ENCODE measurements around the gene TMEM217. TPM values are rescaled to one million over a fixed set of nuclear protein-coding genes. Genes with fewer than 3 reads are reported as not detected.
"Not testable (repeated sequence)": the region's sequence is repeated elsewhere in the genome, so short reads cannot be mapped to it uniquely, and the experiment has no call there.

TMEM217 gene
- total RNA-seq, 1 donor from 2014 or later: 2.7 TPM

- no peak for TF ChIP-seq CTCF (IDR thresholded peaks at IDR 0.05; ENCODE audit: unreplicated experiment)
- no peak overlapping the region for H3K4me3 Mint-ChIP-seq
- peaks cover 9% of the 10 kb centered on the region for H3K9me3 Mint-ChIP-seq
- H3K36me3 Mint-ChIP-seq: no peaks in the 10 kb centered on the region
- no peak for DNase-seq (ENCODE audit: low spot score in 2 of 2, unreplicated experiment in 2 of 2)
- H3K27ac Mint-ChIP-seq: no peak overlapping the region
- H3K27me3 Mint-ChIP-seq (ENCODE audit: low read depth): peaks cover 2% of the 10 kb centered on the region
- H3K4me1 Mint-ChIP-seq: peaks cover 4% of the 10 kb centered on the region
These were observed 70.5 kb downstream of the TMEM217 start for GRCh38 chr6:37187321-37188022.

GRCh38 chr6:37185949-37186720 is 71.8 kb downstream of the TMEM217 start:
- H3K27ac Mint-ChIP-seq; H3K4me3 Mint-ChIP-seq; H3K4me1 Mint-ChIP-seq; DNase-seq (ENCODE audit: low spot score in 2 of 2, unreplicated experiment in 2 of 2); H3K27me3 Mint-ChIP-seq (ENCODE audit: low read depth); H3K36me3 Mint-ChIP-seq; H3K9me3 Mint-ChIP-seq: not testable (repeated sequence)

- H3K27ac Mint-ChIP-seq: no peak overlapping the region
- TF ChIP-seq CTCF (IDR thresholded peaks at IDR 0.05; ENCODE audit: unreplicated experiment): no peak
- peaks cover 2% of the 10 kb centered on the region for H3K27me3 Mint-ChIP-seq (ENCODE audit: low read depth)
- no peak overlapping the region for H3K4me3 Mint-ChIP-seq
- no peak for DNase-seq (ENCODE audit: low spot score in 2 of 2, unreplicated experiment in 2 of 2)
- no peaks in the 10 kb centered on the region for H3K4me1 Mint-ChIP-seq
- peaks cover 9% of the 10 kb centered on the region for H3K9me3 Mint-ChIP-seq
- no peaks in the 10 kb centered on the region for H3K36me3 Mint-ChIP-seq
These were observed 75.0 kb downstream of the TMEM217 start for GRCh38 chr6:37182736-37183590.

- H3K27me3 Mint-ChIP-seq (ENCODE audit: low read depth); H3K9me3 Mint-ChIP-seq; H3K36me3 Mint-ChIP-seq; H3K4me3 Mint-ChIP-seq; H3K4me1 Mint-ChIP-seq; H3K27ac Mint-ChIP-seq; DNase-seq (ENCODE audit: low spot score in 2 of 2, unreplicated experiment in 2 of 2): not testable (repeated sequence)
These were observed 77.3 kb downstream of the TMEM217 start for GRCh38 chr6:37180610-37181009.

- no peak overlapping the region for H3K27ac Mint-ChIP-seq
- H3K4me1 Mint-ChIP-seq: no peaks in the 10 kb centered on the region
- H3K4me3 Mint-ChIP-seq: no peak overlapping the region
- no peaks in the 10 kb centered on the region for H3K27me3 Mint-ChIP-seq (ENCODE audit: low read depth)
- no peaks in the 10 kb centered on the region for H3K9me3 Mint-ChIP-seq
- peaks cover 3% of the 10 kb centered on the region for H3K36me3 Mint-ChIP-seq
- no peak for DNase-seq (ENCODE audit: low spot score in 2 of 2, unreplicated experiment in 2 of 2)
- TF ChIP-seq CTCF (IDR thresholded peaks at IDR 0.05; ENCODE audit: unreplicated experiment): no peak
These were observed 77.9 kb downstream of the TMEM217 start for GRCh38 chr6:37180075-37180474.

GRCh38 chr6:37177935-37178517 is 79.9 kb downstream of the TMEM217 start:
- H3K4me1 Mint-ChIP-seq: peaks cover 5% of the 10 kb centered on the region
- H3K27ac Mint-ChIP-seq: no peak overlapping the region
- no peaks in the 10 kb centered on the region for H3K9me3 Mint-ChIP-seq
- no peaks in the 10 kb centered on the region for H3K27me3 Mint-ChIP-seq (ENCODE audit: low read depth)
- H3K4me3 Mint-ChIP-seq: no peak overlapping the region
- no peak for DNase-seq (ENCODE audit: low spot score in 2 of 2, unreplicated experiment in 2 of 2)
- H3K36me3 Mint-ChIP-seq: peaks cover 20% of the 10 kb centered on the region
- TF ChIP-seq CTCF (IDR thresholded peaks at IDR 0.05; ENCODE audit: unreplicated experiment): no peak
